SK-N-SH treated with all-trans-retinoic acid at 6 μM for 48 hours (cell line): Measurements from ENCODE around the gene HOXC10.

Source experiments
- ATAC-seq: fragments of 200-7000 bp; cut with Tn5 transposase; 3 replicates; pipeline ENCODE4 v1.9.1; 2020; ENCODE audit warnings: mild to moderate bottlenecking, moderate library complexity
- ARNTL ChIP-seq: fragments of 450-650 bp; formaldehyde crosslinking; IDR thresholded peaks from 2 replicates; pipeline ENCODE4 v1.5.0; 2020; ENCODE audit warnings: low read depth, mild to moderate bottlenecking, moderate library complexity, borderline replicate concordance
- BACH2 ChIP-seq: fragments of 250-450 bp; sonication (Bioruptor Pico); IDR thresholded peaks from 2 replicates; pipeline ENCODE4 v1.9.0; 2021; ENCODE audit warnings: mild to moderate bottlenecking, borderline replicate concordance
- CREB5 ChIP-seq: fragments of 250-450 bp; sonication (Bioruptor Pico); IDR thresholded peaks from 2 replicates; pipeline ENCODE4 v1.5.1; 2020; ENCODE audit warnings: low read depth, mild to moderate bottlenecking, moderate library complexity
- CSDC2 ChIP-seq: fragments of 250-450 bp; sonication (Bioruptor Pico); IDR thresholded peaks from 2 replicates; pipeline ENCODE4 v1.5.0; 2020; ENCODE audit warnings: mild to moderate bottlenecking, moderate library complexity
- ESRRG ChIP-seq: fragments of 250-450 bp; sonication (Bioruptor Pico); IDR thresholded peaks from 2 replicates; pipeline ENCODE4 v1.6.1; 2021; ENCODE audit warnings: mild to moderate bottlenecking
- GLIS3 ChIP-seq: fragments of 250-450 bp; sonication (Bioruptor Pico); IDR thresholded peaks from 2 replicates; pipeline ENCODE4 v1.5.0; 2020; ENCODE audit warnings: mild to moderate bottlenecking, moderate library complexity
- ISL1 ChIP-seq: fragments of 250-450 bp; sonication (Bioruptor Pico); IDR thresholded peaks from 2 replicates; pipeline ENCODE4 v2.1.2; 2022; ENCODE audit warnings: mild to moderate bottlenecking, moderate library complexity
- OSR1 ChIP-seq: fragments of 250-450 bp; sonication (Bioruptor Pico); IDR thresholded peaks from 2 replicates; pipeline ENCODE4 v1.8.0; 2022; ENCODE audit warnings: moderate library complexity, mild to moderate bottlenecking, inconsistent platforms
- PATZ1 ChIP-seq: fragments of 250-450 bp; sonication (Bioruptor Pico); IDR thresholded peaks from 2 replicates; pipeline ENCODE4 v1.8.0; 2020; ENCODE audit warnings: mild to moderate bottlenecking, moderate library complexity, borderline replicate concordance
- POU6F1 ChIP-seq: fragments of 250-450 bp; sonication (Bioruptor Pico); IDR thresholded peaks from 2 replicates; pipeline ENCODE4 v1.8.0; 2021; ENCODE audit warnings: low read depth, mild to moderate bottlenecking, moderate library complexity, borderline replicate concordance
- PPARA ChIP-seq: fragments of 250-450 bp; sonication (Bioruptor Pico); IDR thresholded peaks from 2 replicates; pipeline ENCODE4 v1.5.0; 2020; ENCODE audit warnings: mild to moderate bottlenecking, borderline replicate concordance
- SNAI2 ChIP-seq: fragments of 250-450 bp; sonication (Bioruptor Pico); IDR thresholded peaks from 2 replicates; pipeline ENCODE4 v1.5.0; 2020; ENCODE audit warnings: mild to moderate bottlenecking, moderate library complexity
- TCF4 ChIP-seq: fragments of 250-450 bp; sonication (Bioruptor Pico); IDR thresholded peaks from 2 replicates; pipeline ENCODE4 v1.8.0; 2021; ENCODE audit warnings: mild to moderate bottlenecking, moderate library complexity, borderline replicate concordance
- TOX ChIP-seq: fragments of 250-450 bp; sonication (Bioruptor Pico); IDR thresholded peaks from 2 replicates; pipeline ENCODE4 v1.8.0; 2021; ENCODE audit warnings: mild to moderate bottlenecking, moderate library complexity, borderline replicate concordance
- TSHZ2 ChIP-seq: fragments of 250-450 bp; sonication (Bioruptor Pico); IDR thresholded peaks from 2 replicates; pipeline ENCODE4 v1.5.0; 2020; ENCODE audit warnings: mild to moderate bottlenecking, moderate library complexity
- ZC3H10 ChIP-seq: fragments of 250-450 bp; sonication (Bioruptor Pico); IDR thresholded peaks from 2 replicates; pipeline ENCODE4 v1.5.1; 2021; ENCODE audit warnings: mild to moderate bottlenecking, moderate library complexity
- ZFP3 ChIP-seq: fragments of 250-450 bp; sonication (Bioruptor Pico); IDR thresholded peaks from 2 replicates; pipeline ENCODE4 v1.5.0; 2020; ENCODE audit warnings: mild to moderate bottlenecking, moderate library complexity
- ZFP30 ChIP-seq: fragments of 450-650 bp; formaldehyde crosslinking; IDR thresholded peaks from 2 replicates; pipeline ENCODE4 v1.5.0; 2022; ENCODE audit warnings: mild to moderate bottlenecking, moderate library complexity
- ZNF565 ChIP-seq: fragments of 450-650 bp; formaldehyde crosslinking; conservative IDR thresholded peaks from 2 replicates; pipeline ENCODE4 v1.5.0; 2020; ENCODE audit warnings: low read depth, mild to moderate bottlenecking, moderate library complexity
- ZNF70 ChIP-seq: fragments of 450-650 bp; formaldehyde crosslinking; IDR thresholded peaks from 2 replicates; pipeline ENCODE4 v1.5.0; 2020; ENCODE audit warnings: mild to moderate bottlenecking, moderate library complexity
- ZNF8 ChIP-seq: fragments of 450-650 bp; formaldehyde crosslinking; IDR thresholded peaks from 2 replicates; pipeline ENCODE4 v1.5.0; 2020; ENCODE audit warnings: mild to moderate bottlenecking, moderate library complexity

Gene HOXC10

GRCh38 chr12:54030889-54031471 lies 46.0 kb downstream of the HOXC10 start:
- ATAC-seq, result no peak

GRCh38 chr12:54031480-54031879 lies 46.5 kb downstream of the HOXC10 start:
- TF ChIP-seq PPARA (no peak), ARNTL (CRISPR knock-in tag) (no peak), POU6F1 (no peak), CREB5 (no peak), ZNF70 (CRISPR knock-in tag) (no peak), ZNF565 (CRISPR knock-in tag) (no peak)
- TF ChIP-seq, all 23 proteins: peak for 0
- ATAC-seq, result no peak

More at GRCh38 chr12:54030889-54031471, 46.0 kb downstream of the HOXC10 start:
- TF ChIP-seq SNAI2 (CRISPR knock-in tag) (no peak), GLIS3 (CRISPR knock-in tag) (no peak), PPARA (no peak), PATZ1 (no peak), OSR1 (no peak), ZNF70 (CRISPR knock-in tag) (no peak), TOX (CRISPR knock-in tag) (no peak), ARNTL (CRISPR knock-in tag) (no peak), CREB5 (no peak), TCF4 (CRISPR knock-in tag) (no peak), ISL1 (CRISPR knock-in tag) (no peak), ESRRG (CRISPR knock-in tag) (no peak), ZFP3 (CRISPR knock-in tag) (no peak), ZFP30 (no peak)
- TF ChIP-seq, all 23 proteins: peak for 0

DNA sequence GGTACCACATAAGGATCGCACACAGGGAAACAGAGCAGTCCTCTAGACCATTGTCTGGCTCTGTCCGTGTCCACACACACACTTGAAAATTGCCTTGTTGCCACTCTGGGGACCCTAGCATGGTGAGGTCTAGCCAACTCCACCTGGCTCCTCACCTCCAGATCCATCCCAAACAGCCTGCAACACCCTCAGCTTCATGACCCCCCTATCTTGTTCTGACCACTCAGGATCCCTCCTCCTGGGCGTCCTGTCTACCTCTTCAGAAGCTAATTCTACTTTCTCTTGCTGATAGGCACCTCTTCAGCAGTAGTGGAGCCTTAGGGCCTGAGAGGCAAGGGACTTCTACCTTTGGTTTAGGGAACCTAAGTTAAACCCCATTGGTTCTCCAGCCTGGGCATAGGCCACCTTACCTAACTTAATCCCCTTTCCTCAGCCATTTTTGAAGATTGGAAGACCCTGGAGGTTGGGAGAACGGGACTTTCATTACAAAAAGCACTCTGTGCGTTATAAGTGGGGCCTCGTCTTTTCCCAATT lies 47.2 kb downstream of the HOXC10 start:
- no peak for ATAC-seq

More for the DNA sequence above, 47.2 kb downstream of the HOXC10 start:
- no peak for TF ChIP-seq ZFP3 (CRISPR knock-in tag)
- no peak for TF ChIP-seq ZC3H10 (CRISPR knock-in tag)
- no peak for TF ChIP-seq GLIS3 (CRISPR knock-in tag)
- no peak for TF ChIP-seq TSHZ2 (CRISPR knock-in tag)
- no peak for TF ChIP-seq ZNF565 (CRISPR knock-in tag)
- TF ChIP-seq SNAI2 (CRISPR knock-in tag), result no peak
- TF ChIP-seq PPARA, result no peak
- no peak for TF ChIP-seq ZNF8 (CRISPR knock-in tag)
- TF ChIP-seq OSR1, result no peak
- no peak for TF ChIP-seq ZNF70 (CRISPR knock-in tag)
- no peak for TF ChIP-seq BACH2 (CRISPR knock-in tag)
- TF ChIP-seq PATZ1, result no peak
- no peak for TF ChIP-seq TOX (CRISPR knock-in tag)
- TF ChIP-seq ESRRG (CRISPR knock-in tag), result no peak
- no peak for TF ChIP-seq ARNTL (CRISPR knock-in tag)
- no peak for TF ChIP-seq TCF4 (CRISPR knock-in tag)
- TF ChIP-seq CSDC2, result no peak
- TF ChIP-seq POU6F1, result no peak
- TF ChIP-seq CREB5, result no peak
- no peak for TF ChIP-seq ZFP30
